HCT116 (cell line): Measurements from ENCODE around the gene PPP1R1C. TPM values are rescaled to one million over a fixed set of nuclear protein-coding genes. Genes with fewer than 3 reads are reported as not detected.

Source experiments
- ATAC-seq: fragments of 200-7000 bp; cut with Tn5 transposase; 2 replicates; pipeline ENCODE4 v1.9.1; 2020; ENCODE audit warnings: mild to moderate bottlenecking, moderate library complexity
- BruUV-seq: library from RNA; stranded (reverse); fragments of 400-500 nt; replicated peaks from 2 replicates; lab custom pipeline; 2021; lab: Mats Ljungman, UMichigan
- CTCF ChIA-PET: fragments of 300-600 bp; sonication (Branson Sonifier 250); formaldehyde crosslinking; loops from one replicate; lab custom pipeline; 2021; ENCODE audit warnings: antibody characterized with exemption; lab: Charles Lee
- POLR2A ChIA-PET: fragments of 300-600, 350-600 bp; sonication (Branson Sonifier 250); formaldehyde crosslinking; loops from one replicate; lab custom pipeline; 2021; ENCODE audit warnings: antibody characterized with exemption; lab: Charles Lee
- RAD21 ChIA-PET, 2 experiments: fragments of 300-600 bp; sonication (Branson Sonifier 250); formaldehyde crosslinking; loops; one replicate each; lab custom pipeline; 2023; ENCODE audit warnings: low total read pairs in 2 of 2; ENCODE audit not compliant: uncharacterized antibody in 2 of 2, unreplicated experiment in 2 of 2, low non-redundant PET in 1 of 2; lab: Charles Lee
- DNase-seq: peaks from one replicate; pipeline ENCODE4 v3.0.0-alpha.2; 2010; ENCODE audit warnings: low read depth, low spot score
- H2AFZ ChIP-seq: fragments of 200-600 bp; shearing (Covaris generic), sonication (generic); 2 replicates; pipeline ENCODE4 v1.6.1; 2017; ENCODE audit warnings: low read depth, mixed run types, mixed read lengths, antibody characterized with exemption, low read length; ENCODE audit not compliant: poor library complexity, severe bottlenecking
- H3K27ac ChIP-seq: 2 replicates; pipeline ENCODE4 v1.5.1; 2012; ENCODE audit warnings: low read depth, low read length
- H3K27me3 ChIP-seq: fragments of 200-600 bp; sonication (generic); 2 replicates; pipeline ENCODE4 v1.6.1; 2016; ENCODE audit warnings: mixed run types, low read length, mixed read lengths; ENCODE audit not compliant: insufficient read depth
- H3K36me3 ChIP-seq, 2 experiments: fragments of 200-500 bp in 1 of 2; fragments of 200-600 bp in 1 of 2; sonication (Bioruptor generic) in 1 of 2; sonication (generic) in 1 of 2; 2 replicates each; pipeline versions ENCODE4 v1.5.1 to v1.6.1; 2014 to 2016; ENCODE audit warnings: low read length in 2 of 2, inconsistent platforms in 1 of 2, mixed read lengths in 1 of 2, mixed run types in 1 of 2; ENCODE audit not compliant: insufficient read depth in 2 of 2, control insufficient read depth in 1 of 2
- H3K4me1 ChIP-seq, 2 experiments: fragments of 200-600 bp in 1 of 2; sonication (generic) in 1 of 2; 2 replicates each; pipeline versions ENCODE4 v1.5.1 to v1.6.1; 2012 to 2017; ENCODE audit warnings: low read length in 2 of 2, inconsistent platforms in 1 of 2, mild to moderate bottlenecking in 1 of 2, mixed read lengths in 1 of 2, mixed run types in 1 of 2, moderate library complexity in 1 of 2; ENCODE audit not compliant: insufficient read depth in 2 of 2, control insufficient read depth in 1 of 2
- H3K4me2 ChIP-seq: fragments of 200-600 bp; sonication (generic); 2 replicates; pipeline ENCODE4 v1.6.1; 2017; ENCODE audit warnings: mixed run types, low read length, mixed read lengths
- H3K4me3 ChIP-seq, 2 experiments: fragments of 200-600 bp in 1 of 2; sonication (generic) in 1 of 2; replicated peaks in 1 of 2; 2 replicates each; pipeline ENCODE4 v1.5.1; 2011 to 2016; ENCODE audit warnings: low read length in 2 of 2, control low read depth in 1 of 2, low read depth in 1 of 2, mild to moderate bottlenecking in 1 of 2, mixed read lengths in 1 of 2, mixed run types in 1 of 2
- H3K79me2 ChIP-seq: fragments of 200-600 bp; sonication (generic); 2 replicates; pipeline ENCODE4 v1.6.1; 2017; ENCODE audit warnings: mild to moderate bottlenecking, mixed run types, low read length, moderate library complexity, mixed read lengths; ENCODE audit not compliant: insufficient read depth
- H3K9ac ChIP-seq: fragments of 200-600 bp; sonication (generic); 2 replicates; pipeline ENCODE4 v1.6.1; 2016; ENCODE audit warnings: low read length, mixed read lengths
- H3K9me2 ChIP-seq: fragments of 200-600 bp; sonication (generic), shearing (Covaris generic); 2 replicates; pipeline ENCODE4 v1.6.1; 2017; ENCODE audit warnings: mixed run types, mild to moderate bottlenecking, moderate library complexity; ENCODE audit not compliant: insufficient read depth
- H3K9me3 ChIP-seq, 2 experiments: fragments of 200-500 bp in 1 of 2; fragments of 200-600 bp in 1 of 2; sonication (Bioruptor generic) in 1 of 2; sonication (generic) in 1 of 2; 2 replicates each; pipeline ENCODE4 v1.6.1; 2014 to 2017; ENCODE audit warnings: low read length in 2 of 2, mixed read lengths in 2 of 2, inconsistent platforms in 1 of 2, low read depth in 1 of 2, mild to moderate bottlenecking in 1 of 2, mixed run types in 1 of 2, moderate library complexity in 1 of 2; ENCODE audit not compliant: control insufficient read depth in 1 of 2, insufficient read depth in 1 of 2
- H4K20me1 ChIP-seq: fragments of 200-600 bp; sonication (generic), shearing (Covaris generic); 2 replicates; pipeline ENCODE4 v1.6.1; 2017; ENCODE audit warnings: mixed run types, mild to moderate bottlenecking, moderate library complexity; ENCODE audit not compliant: insufficient read depth
- FOSL1 ChIP-seq: IDR thresholded peaks from 2 replicates; pipeline ENCODE4 v1.6.1; 2012; ENCODE audit warnings: low read depth
- POLR2A ChIP-seq: IDR thresholded peaks from 2 replicates; pipeline ENCODE4 v1.7.0; 2011; ENCODE audit warnings: borderline replicate concordance; ENCODE audit not compliant: insufficient read depth, insufficient read length; ENCODE audit errors: extremely low read depth
- RAD21 ChIP-seq: IDR thresholded peaks from 2 replicates; pipeline ENCODE4 v1.6.1; 2012; ENCODE audit warnings: low read depth, mild to moderate bottlenecking
- TCF7L2 ChIP-seq: IDR thresholded peaks from 2 replicates; pipeline ENCODE4 v1.7.0; 2011; ENCODE audit warnings: borderline replicate concordance, inconsistent platforms; ENCODE audit not compliant: insufficient read depth, insufficient read length; ENCODE audit errors: extremely low read depth
- intact Hi-C: fragments of 100-400 bp; cut with micrococcal nuclease; formaldehyde crosslinking; loops from 2 replicates; pipeline ENCODE4 v1.10.0; 2022
- total RNA-seq: library from RNA; stranded (reverse); gene quantifications from one replicate; pipeline ENCODE4 v1.2.1, GENCODE V29; 2021; ENCODE audit not compliant: unreplicated experiment

The PPP1R1C gene
- total RNA-seq, 1 experiment from 2014 or later: 17.8 TPM

DNA sequence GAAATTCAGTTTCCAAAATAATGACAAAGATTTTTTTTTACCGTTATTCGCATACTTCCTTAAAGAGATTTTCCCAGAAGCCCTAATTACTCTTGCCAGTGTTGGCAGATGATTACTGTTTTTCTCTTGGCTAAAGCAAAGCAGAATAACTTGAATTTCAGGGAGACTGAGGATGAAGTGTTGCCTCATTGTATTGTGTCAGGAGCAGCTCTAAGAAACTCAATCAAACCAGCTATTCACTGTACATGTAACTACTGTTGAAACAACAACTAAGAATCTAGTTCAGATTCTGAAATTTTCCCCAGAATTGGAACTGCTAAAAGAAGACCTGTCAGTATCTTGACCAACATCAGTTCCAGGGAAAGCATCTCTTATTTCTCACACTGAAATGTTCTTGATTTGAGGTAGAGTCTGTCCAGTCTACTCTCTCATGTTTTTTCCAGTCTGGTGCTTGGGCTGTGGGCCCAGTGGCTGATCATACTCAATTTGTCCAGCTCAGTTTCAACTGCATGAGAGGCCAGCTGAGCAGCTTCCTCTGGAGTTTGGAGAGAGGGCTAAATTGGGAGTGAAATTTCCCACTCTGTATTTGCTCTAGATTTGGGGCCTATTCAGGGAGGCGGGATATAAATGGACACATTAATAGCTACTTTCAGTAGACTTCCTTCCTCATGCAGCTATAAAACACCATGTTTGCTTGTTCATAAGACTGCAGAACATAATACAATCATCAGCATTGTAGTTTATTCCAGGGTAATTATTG is 78.5 kb downstream of the PPP1R1C start:
- ChIA-PET CTCF (interaction anchor here (0.5 kb wide), 1 partner anchor 15 kb away, joined by 3 read pairs; no protein-coding TSS in a partner anchor), RAD21 (no interaction called here), POLR2A (interaction anchor here (0.7 kb wide), 1 partner anchor 11 kb away, joined by 3 read pairs; no protein-coding TSS in a partner anchor)
- intact Hi-C loops: no loop called here
- H3K4me3 ChIP-seq: no peak overlapping the region
- H3K27ac ChIP-seq: no peak overlapping the region
- H3K79me2 ChIP-seq: no peaks in the 10 kb centered on the region
- TF ChIP-seq RAD21 (no peak), POLR2A (no peak)
- no peaks in the 10 kb centered on the region for H3K9me3 ChIP-seq
- H3K4me2 ChIP-seq: no peak overlapping the region
- H3K9me2 ChIP-seq: no peaks in the 10 kb centered on the region
- no peaks in the 10 kb centered on the region for H3K36me3 ChIP-seq
- H3K9ac ChIP-seq: no peak overlapping the region
- H4K20me1 ChIP-seq: no peaks in the 10 kb centered on the region
- peaks cover 10 to 15% of the 10 kb centered on the region in 2 experiments for H3K4me1 ChIP-seq
- no TSS peak for BruUV-seq
- H2AFZ ChIP-seq: no peak overlapping the region
- DNase-seq (no peak), ATAC-seq (no peak)
- no peaks in the 10 kb centered on the region for H3K27me3 ChIP-seq

DNA sequence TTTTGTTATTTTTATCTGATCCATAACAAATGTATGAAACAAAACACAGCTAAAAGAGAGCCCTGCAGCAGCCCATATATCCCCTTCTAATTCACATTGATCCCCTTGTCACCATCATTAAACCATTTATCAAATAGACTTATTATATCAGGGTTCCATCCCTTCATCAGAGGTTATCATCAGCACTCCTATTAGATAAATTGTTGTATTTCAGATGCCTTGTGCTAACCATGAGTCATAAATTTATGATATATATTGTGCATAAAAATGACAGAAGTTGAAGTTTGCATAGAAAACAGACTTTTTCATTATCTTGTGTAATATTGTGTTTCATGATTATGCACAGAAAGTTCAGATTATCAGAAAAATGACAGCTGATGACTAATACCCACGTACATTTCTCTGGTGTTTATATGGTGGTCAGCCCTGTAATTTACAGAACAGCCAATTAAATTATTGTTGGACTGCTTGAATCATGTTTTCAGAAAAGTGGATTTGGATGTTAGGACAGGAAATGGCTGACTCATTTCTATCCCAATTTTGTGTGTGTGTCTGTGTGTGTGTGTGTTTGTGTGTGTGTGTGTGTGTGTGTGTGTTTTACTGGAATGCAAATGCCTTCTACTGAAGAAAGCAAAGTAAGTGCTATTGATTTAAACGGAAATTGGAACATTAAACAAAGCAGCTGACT is 80.9 kb downstream of the PPP1R1C start:
- BruUV-seq: no TSS peak

More for the DNA sequence above, 80.9 kb downstream of the PPP1R1C start:
- no peak for ATAC-seq
- ChIA-PET RAD21 (no interaction called here), POLR2A (interaction anchor here (0.6 kb wide), 1 partner anchor 9 kb away, joined by 3 read pairs; no protein-coding TSS in a partner anchor), CTCF (no interaction called here)
- Histone ChIP-seq H3K27me3 (no peaks in the 10 kb centered on the region), H3K9me2 (no peaks in the 10 kb centered on the region), H3K4me2 (peak overlapping the region; percentile 11; the same call in 1 of the 2 replicates), H3K4me3 (no peak overlapping the region), H3K4me1 (peaks cover 12 to 17% of the 10 kb centered on the region in 2 experiments), H3K27ac (no peak overlapping the region), H3K9me3 (no peaks in the 10 kb centered on the region), H4K20me1 (no peaks in the 10 kb centered on the region), H3K79me2 (no peaks in the 10 kb centered on the region), H3K9ac (no peak overlapping the region), H3K36me3 (no peaks in the 10 kb centered on the region), H2AFZ (no peak overlapping the region)
- TF ChIP-seq FOSL1 (peak; percentile 32), TCF7L2 (no peak)
- intact Hi-C loops: no loop called here
- no peak for DNase-seq
